GM21526 (cell line): ENCODE measurements around the gene MS4A4A.
"Not testable (repeated sequence)": the region's sequence is repeated elsewhere in the genome, so short reads cannot be mapped to it uniquely, and the experiment has no call there.

Source experiments
- ATAC-seq: cut with Tn5 transposase; IDR thresholded peaks from one replicate; pipeline ENCODE4 v1.9.1; 2021; ENCODE audit warnings: moderate library complexity; ENCODE audit not compliant: unreplicated experiment, low FRiP score

The MS4A4A gene

DNA sequence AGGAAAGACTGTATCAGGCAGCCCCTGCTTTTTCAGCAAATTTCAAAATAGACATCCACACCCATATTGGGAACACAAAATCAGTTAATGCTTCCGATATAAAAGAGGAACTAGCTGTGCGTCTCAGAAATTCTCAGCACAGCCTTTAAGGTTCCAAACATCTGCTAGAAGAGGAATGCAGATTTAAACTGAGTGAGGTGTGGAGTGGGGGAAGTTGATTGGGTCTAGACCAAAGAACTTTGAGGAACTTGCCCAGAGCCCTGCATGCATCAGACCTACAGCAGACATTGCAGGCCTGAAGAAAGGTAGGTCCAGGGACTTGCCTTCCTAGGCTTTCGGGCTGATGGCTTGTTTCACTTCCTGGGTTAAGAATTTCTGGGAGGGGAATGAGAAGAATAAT is at the start of gene MS4A4A:
Gene MS4A4A, plus strand, starts transcription at position 255 of the 400 bp plus-strand sequence. Its CDS starts 10 bp downstream, at position 265.
- ATAC-seq: no peak

GRCh38 chr11:60230681-60231080 is 49.8 kb upstream of the MS4A4A start:
- ATAC-seq: no peak

DNA sequence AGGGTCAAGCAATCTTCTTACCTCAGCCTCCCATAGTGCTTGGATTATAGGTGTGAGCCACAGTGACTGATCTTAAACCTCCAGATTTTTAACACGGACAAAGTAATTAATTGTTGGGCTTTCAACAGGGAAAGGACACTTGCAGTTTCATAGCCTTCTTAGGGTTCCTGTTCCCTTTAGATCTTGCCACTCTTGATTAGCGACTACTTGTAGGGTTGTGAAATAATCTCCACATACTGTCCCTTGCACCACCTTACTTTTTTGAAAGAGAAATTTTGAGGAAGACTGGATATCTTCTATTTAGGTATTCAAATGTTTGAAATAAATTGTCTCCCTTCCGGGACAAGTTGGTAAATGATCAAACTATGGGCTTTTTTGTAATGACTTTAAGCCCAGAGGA is 45.1 kb upstream of the MS4A4A start:
- ATAC-seq: no peak

DNA sequence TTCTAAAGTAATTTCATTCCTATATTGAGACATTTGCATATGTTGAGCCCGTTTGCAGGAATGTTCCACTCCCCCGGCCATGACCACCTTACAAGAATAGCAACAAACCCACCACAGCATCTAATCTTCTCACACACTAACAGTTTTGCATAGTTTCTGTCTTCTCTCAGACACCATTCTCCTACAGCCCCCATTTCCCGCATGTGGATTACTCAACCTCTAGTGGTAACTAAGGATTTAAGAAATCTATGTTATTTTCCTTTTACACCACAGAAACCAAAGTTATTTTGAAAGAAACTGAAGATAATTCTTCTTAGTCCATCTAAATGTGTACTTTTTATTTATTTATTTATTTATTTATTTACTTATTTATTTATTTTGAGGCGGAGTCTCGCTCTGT is 39.8 kb upstream of the MS4A4A start:
- no peak for ATAC-seq

- ATAC-seq: no peak
Observed at GRCh38 chr11:60241786-60242185, 38.7 kb upstream of the MS4A4A start.

DNA sequence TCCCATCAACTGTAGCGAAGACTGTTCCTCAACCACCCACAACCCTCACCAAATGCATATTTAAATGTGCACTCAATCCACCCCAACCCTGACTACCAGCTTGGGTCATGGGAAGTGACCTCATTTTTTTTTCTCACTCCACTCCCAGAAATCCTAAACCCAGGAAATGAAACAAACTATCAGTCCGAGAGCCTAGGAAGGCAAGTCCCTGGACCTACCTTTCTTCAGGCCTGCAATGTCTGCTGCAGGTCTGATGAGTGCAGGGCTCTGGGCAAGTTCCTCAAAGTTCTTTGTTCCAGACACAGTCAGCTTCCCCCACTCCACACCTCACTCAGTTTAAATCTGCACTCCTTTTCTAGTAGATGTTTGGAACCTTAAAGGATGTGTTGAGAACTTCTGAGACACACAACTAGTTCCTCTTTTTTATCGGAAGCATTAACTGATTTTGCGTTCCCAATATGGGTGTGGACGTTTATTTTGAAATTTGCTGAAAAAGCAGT is 37.7 kb upstream of the MS4A4A start, which contains the start of gene MS4A4E:
Gene MS4A4E, minus strand, starts transcription at position 398 of the 500 bp plus-strand sequence. CDS start 13,082 bp downstream, outside the sequence.
- no peak for ATAC-seq

DNA sequence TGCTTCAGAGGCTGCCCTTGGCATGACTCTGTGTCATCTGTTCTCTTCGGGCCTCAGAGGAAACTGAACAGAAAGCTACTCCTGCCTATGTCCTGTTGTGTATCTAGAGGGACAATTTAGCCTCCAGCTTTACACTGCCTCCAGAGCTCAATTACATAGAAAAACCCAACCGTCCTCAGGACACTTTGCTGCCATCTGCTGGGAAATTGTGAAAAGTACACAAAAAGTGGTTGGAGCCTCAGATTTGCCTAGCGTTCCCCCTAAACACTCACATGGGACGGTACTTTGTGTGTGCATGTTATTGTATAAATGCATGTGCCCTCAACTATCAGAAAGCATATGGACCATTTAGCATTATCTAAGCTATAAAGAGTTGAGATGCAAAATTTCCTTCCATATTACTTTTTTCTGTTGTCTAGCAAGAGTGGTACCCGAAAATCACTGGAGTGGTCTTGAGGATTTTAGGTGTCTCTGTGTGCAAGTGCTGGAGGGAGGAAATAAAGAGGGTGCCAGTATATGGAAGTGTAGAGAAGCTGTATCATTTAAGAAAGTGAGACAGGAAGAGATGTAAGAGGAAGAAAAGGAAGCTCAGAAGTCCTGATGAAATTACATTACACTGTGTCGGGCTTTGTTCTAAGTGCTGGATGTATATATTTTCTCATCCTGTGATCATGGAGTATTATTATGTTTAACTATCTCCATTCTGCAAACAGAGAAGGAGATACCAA is 28.8 kb upstream of the MS4A4A start:
- no peak for ATAC-seq

- no peak for ATAC-seq
Observed at GRCh38 chr11:60252213-60253108, 28.0 kb upstream of the MS4A4A start.

DNA sequence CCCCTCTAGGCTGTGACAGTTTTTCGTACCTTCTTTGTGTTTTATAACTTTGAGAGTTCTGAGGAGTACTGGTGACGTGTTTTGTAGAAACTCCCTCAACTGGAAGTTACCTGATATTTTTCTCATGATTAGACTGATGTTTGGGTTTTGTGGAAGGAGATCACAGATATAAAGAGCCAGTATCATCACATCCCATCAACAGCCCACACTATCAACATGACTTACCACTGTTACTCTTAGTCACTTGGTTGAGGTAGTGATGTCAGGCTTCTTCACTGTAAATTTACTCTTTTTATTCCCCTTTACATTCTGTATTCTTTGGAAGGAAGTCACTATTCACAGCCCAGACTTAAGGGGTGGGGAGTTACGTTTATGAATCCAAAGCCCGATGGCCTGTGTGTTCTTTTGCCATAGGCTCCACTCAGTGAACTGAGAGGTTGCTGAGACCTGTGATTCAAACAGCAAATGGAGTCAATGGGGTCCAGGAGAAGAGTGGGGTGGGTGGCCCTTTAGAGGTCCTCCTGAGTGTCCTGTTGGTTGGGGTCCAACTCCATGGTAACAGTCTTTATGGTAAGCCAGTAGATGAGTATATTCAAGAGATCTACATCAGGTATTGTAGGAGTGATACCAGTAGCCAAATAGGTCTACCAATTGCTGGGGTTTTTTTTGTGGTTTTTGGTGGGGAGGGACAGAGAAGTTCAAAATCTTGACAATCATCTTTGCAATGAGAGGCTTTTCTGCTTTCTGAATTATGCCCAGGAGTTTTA is 22.3 kb upstream of the MS4A4A start:
- no peak for ATAC-seq

- ATAC-seq: no peak
Observed at GRCh38 chr11:60261014-60261413, 19.5 kb upstream of the MS4A4A start.

- no peak for ATAC-seq
Observed at GRCh38 chr11:60263402-60263801, 17.1 kb upstream of the MS4A4A start.

GRCh38 chr11:60264644-60265043 is 15.8 kb upstream of the MS4A4A start:
- no peak for ATAC-seq

- ATAC-seq: no peak
Observed at GRCh38 chr11:60265373-60266214, 14.9 kb upstream of the MS4A4A start.

DNA sequence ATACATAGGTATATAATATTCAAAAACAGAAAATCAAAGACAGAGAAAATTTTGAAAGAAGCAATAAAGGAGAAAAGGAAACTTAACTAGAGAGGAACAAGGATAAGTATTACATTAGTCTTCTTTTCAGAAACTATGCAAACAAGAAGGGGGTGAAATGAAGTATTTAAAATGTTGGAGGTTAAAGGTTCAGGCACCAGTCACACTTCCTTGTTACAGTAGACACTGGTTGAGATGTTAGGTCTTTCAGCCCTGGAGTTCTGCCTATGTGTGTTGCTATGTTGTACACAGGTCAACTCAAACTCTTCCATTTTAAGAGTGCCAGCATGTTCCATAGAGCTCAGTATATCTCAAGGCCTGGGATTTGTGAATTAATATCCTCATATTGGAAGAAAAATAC is 6.0 kb upstream of the MS4A4A start:
- ATAC-seq: no peak

GRCh38 chr11:60281485-60281884 is 1.0 kb downstream of the MS4A4A start:
- ATAC-seq: no peak

GRCh38 chr11:60282286-60282685 is 1.8 kb downstream of the MS4A4A start:
- no peak for ATAC-seq

- ATAC-seq: not testable (repeated sequence)
Observed at GRCh38 chr11:60285411-60286126, 5.1 kb downstream of the MS4A4A start.

GRCh38 chr11:60288531-60288930 is 8.1 kb downstream of the MS4A4A start:
- ATAC-seq: no peak

GRCh38 chr11:60292145-60292544 is 11.7 kb downstream of the MS4A4A start:
- ATAC-seq: no peak
